HG03097 (cell line): ENCODE results near the gene NHP2.

Experiments
- ATAC-seq: cut with Tn5 transposase; IDR thresholded peaks from one replicate; pipeline ENCODE4 v1.9.1; 2021; ENCODE audit not compliant: unreplicated experiment, low FRiP score

Gene NHP2

DNA sequence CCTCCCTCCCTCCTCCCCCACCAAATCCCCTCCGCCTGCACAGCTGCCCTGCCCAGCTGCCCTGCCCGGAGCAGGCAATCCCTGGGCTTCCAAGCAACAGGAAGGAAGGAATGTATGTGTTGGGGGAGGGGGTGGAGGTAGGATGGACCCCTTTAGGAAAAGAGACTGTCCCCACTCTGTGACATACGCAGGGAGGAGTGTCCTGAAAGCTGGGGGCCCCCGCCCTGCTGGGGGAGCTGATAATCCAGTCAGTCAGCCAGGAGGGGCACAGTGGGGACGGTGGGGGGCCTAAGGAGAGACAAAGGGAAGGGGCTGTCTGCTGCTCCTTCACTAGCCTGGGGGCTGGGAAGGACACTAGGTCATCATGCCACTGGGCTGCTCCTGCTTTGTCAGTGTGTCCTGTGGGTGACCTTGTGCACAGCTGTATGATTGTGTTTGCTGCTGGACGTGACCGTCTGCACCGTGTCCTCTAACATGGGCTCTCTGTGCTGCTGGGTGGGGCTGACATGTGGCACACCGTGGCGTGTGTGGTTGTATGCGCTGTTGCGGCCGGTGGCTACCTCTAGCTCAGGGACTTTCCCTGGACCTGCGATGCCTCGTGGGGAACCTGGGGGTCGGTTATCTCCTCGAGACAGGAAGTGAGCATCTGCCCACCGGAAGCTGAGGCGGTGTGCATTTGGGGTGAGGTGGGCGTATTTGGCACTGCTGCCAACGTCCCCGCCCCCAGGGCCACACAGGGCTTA lies 37.4 kb downstream of the NHP2 start:
- ATAC-seq: peak; percentile 28

DNA sequence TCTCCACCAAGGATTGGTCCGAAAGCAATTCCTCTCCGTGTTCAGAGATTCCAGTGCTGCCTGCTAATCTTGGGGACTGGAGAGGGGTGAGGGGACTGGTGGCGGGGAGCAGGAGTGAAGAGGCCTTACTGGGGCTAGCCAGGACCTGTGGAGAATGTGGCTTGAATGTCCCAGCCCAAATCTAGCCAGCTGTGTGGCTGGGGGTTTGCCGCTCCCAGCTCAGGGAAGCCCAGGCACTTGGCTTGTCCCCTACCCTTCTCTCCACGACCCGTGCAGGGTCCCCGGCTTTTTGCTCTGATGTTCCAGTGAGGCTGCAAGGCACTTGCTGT lies 37.9 kb downstream of the NHP2 start:
- no peak for ATAC-seq

DNA sequence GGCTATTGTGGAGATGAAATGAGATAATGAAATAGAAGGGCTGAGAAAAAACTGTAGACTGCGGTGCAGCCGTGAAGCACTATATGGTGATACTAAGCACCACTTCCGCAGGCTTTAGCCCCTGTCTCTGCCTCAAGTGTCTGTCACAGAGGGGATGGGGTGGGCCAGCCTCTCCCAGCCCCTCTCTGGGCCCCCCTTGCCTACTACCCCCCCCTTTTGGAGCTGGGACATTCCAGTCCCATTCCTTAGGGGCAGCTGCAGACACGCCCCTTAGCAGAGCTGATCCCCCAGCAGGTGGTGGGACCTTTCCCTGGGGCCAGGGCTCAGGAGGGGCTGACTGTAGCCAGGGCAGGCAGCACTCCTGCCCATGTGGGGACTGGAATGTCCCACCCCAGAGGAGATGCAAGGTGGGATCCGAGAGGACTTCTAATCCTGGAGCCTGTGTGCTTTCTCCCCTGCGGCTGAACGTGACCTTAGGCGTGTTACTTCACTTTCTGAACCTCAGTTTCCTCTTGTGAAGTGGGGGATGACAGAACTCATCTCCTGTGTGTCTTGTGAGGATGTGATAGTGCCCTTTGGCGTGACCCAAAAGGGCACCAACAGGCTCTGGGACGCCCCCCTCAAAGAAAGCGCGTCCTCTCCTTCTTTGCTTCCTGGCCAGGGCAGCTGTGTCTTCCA lies 38.4 kb downstream of the NHP2 start:
- ATAC-seq: no peak

DNA sequence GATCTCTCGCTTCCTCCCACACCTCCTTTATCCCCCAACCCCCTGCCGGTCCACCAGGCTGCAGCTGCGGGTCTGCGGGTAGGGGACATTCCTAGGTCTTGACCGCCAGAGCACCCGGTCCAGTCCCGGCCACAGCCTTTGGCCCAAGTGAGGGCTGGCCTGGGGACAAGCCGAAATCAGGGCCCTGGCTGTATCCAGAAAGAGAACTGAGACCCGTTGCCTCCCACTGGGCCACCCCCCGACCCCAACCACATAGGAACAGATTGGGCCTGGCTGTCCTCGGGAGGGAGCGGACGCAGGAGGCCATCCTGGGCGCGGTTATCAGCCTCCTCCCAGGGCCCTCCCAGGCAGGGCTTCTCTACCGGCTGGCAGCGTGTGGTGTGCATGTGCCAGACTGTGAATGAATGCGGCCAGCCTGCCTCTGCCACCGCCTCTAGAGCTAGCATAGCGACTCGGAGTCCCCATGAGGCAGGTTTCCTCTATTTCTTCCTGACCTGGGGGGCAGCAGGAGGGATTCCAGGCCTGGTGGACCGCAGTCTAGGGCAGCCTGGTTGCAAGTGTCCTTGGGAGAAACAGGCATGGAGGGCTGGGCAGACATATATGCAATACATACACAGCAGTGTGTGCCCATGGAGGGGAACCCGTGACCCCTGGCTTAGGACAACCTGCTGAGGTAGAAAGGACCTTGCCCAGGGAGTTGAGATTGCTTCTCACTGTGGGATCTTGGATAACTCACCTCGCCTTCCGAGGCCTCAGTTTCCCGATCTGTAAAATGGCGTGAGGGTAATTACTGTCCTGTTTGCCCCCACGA lies 39.2 kb downstream of the NHP2 start:
- no peak for ATAC-seq

DNA sequence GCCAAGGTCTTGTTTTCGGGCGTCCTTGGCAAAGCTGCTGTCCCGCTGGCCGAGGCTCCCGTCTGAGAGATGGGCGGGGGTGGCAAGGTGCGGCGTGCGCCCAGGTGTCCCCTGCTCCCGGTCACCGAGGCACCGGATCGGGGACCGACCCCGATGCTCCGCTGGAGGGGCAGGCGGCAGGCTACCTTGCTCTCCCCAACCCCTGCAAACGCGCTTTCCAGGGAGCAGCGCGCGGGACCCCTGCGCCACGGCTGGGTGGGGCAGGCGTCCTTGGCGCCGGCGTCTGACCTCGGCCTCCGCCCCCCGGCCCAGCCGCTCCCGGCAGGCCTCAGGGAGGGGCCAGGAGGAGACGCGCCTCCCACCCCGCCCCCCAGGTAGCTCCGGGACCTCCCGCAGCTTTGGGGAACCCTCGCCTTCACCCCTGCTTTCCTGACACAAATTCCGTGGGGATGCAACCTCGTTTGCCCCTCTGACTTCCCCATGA lies 39.8 kb downstream of the NHP2 start:
- ATAC-seq: no peak

DNA sequence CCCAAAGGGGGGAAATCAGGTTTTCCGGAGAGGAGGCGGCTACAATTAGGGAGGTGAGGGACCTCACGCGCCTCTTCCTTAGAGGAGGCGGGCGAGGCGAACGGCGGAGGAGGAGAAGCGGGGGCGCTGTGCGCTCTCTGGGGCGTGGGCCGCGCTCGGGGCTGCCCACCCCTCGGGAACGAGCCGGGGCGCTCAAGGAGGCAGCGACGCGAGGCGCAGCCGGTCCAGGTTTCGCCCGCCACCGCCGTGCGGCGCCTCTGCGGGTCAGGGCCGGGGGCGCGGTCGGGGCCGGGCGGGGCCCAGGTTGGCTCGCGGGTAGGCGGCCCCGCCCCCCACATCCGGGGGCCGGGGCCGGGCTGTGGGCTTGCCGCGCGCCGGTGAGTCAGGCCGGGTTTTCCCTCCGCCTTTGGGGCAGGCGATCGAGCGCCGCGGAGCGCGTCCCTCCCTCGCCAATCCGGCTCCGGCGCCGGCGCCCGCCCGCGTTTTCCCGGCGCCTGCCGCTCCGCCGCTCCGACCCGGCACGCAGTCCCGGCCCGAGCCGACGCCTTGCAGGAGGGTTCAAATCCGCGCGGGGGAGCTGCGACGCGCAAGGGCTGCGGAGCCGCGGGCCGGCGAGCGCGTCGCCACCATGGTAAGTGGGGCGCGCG lies 40.4 kb downstream of the NHP2 start, which contains the start of gene N4BP3:
Gene N4BP3 (plus strand): TSS at position 392 of the 647 bp plus-strand sequence. CDS start 6,052 bp downstream, outside the sequence.
- ATAC-seq: peak; percentile 58

DNA sequence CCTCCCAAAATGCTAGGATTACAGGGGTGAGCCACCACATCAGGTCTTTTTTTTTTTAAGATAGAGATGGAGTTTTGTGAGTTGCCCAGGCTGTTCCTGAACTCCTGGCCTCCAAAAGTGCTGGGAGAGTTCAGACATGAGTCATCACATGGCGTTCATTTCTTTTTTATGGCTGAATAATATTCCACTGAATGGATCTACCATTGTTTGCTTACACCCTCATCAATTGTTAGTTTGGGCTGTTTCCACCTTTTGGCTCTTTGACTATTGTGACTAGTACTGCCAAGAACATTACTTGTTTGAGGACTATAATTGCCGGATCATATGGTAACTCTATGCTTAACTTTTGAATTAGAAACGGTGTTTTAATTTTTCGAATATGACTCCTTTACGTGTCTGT lies 41.1 kb downstream of the NHP2 start:
- ATAC-seq: no peak

DNA sequence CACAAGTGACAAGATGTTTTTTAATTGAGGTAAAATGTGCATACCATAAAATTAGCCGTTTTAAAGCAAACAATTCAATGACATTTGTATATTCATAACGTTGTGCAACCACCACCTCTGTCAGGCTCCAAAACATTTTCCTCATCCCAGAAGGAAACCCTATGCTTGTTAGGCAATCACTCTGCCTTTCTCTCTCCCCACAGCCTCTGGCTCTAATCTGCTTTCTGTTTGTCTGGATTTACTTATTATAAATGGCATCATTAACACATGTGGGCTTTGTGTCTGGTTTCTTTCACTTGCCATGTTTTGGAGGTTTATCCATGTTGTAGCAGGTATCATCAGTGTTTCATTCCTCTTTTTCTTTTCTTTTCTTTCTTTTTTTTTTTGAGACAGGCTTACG lies 41.8 kb downstream of the NHP2 start:
- no peak for ATAC-seq

DNA sequence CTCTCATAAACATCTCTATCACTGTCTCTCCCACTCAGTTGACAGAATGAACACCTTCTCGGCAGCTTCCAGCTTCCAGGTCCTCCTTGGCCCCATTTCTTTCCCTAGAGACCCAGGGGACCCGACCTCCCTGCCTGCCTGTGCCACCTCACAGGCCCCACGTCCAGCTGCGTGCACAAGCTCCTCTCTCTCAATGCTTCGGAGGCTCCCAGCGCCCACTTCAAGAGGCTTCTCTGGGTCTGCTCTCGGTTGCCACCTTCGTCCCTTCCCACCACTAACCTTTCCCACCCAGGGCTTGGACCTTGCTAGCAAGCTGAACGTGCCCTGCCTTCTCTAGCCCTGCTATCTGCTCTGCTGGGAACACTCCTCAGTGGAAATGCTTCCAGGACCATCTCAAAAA lies 43.2 kb downstream of the NHP2 start:
- ATAC-seq: no peak

DNA sequence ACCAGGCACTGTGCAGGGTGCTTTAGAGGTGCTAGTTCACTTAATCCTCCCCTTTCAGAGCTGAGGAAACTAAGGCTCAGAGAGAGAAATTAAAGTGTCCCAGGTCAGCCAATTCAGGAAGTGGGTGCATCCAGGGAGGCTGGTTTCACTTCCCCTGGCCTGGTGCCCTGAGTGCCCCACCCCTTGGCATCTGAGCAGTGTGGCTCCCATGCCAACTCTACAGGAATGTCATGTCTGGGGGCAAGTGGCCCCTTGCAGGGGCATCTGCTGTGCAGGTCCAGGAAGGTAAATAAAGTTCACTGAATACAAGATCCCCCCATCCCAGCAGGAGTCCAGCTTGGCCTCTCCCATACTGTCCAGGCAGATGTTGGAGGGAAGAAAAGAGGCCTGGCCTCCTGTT lies 44.7 kb downstream of the NHP2 start:
- ATAC-seq: no peak

DNA sequence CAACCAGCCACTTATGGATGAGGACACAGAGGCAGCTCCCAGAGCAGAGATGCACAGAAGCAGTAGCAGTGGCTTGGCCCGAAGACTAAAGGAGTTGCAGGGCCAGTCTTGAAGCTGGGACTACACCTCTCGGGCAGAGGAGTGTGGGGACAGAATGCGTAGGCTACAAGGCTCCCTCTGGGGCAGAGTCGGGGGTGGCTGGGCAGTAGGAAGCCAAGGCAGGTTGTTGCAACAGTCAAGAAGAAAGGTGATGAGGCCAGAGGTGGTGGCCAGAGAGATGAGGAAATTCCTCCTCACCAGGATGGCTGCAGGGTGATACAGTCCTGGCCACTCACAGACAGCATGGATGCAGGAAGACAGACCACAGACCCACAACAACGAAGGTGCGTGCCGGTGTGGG lies 45.2 kb downstream of the NHP2 start:
- no peak for ATAC-seq

DNA sequence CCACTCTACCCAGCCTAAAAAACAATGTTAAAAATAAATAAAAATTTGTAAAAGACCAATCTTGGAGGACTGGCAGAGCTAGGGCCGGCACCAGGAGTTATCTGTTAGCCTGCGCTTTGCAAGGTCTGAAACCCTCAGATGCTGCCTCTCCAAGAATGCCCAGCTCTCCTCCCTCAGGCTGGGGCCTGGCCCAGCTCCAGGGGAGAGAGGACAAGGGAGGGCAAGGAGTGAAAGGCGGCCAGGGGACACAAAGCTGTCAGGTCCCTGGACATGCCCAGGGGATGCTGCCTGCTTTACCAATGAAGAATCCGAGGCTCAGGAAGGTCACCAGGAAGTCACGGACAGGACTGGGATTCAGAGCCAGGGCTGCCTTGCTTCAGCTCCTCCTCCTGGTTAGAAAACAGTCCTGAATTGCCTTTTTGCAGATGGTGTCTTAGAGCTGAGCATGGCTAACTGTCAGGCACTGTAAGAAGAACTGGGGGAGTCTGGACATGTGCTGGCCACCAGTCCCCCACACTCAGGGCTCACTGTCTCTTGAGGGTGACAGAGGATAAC lies 45.9 kb downstream of the NHP2 start:
- ATAC-seq: no peak

DNA sequence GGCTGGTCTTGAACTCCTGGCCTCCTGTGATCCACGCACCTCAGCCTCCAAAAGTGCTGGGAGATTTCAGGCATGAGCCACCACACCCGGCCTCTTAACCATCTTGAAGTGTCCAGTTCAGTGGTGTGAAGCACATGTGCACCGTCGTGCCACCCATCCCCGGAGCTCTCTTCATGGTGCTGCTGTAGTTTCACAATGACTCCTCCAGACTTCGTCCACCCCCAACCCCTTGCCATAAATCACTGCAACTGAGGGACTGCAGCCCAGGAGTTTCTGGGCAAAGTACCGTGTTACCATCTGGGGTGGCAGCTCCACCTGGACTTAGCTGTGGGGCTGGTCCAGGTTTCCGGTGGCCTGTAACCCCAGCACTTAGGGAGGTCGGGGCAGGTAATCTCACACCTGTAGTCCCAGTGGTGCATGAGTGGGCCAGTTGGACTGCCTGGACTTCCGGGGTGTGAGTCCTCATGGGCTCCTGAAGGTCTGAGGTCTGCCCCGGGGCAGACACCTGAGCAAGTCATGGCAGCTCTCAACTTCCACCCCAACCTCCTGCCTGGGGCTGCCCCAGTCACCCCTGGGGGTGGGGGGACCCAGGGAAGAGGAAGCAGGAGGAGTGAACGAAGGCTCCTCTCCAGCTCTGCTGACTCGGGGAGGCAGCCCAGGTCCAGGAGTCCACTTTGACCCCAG lies 47.0 kb downstream of the NHP2 start:
- no peak for ATAC-seq

DNA sequence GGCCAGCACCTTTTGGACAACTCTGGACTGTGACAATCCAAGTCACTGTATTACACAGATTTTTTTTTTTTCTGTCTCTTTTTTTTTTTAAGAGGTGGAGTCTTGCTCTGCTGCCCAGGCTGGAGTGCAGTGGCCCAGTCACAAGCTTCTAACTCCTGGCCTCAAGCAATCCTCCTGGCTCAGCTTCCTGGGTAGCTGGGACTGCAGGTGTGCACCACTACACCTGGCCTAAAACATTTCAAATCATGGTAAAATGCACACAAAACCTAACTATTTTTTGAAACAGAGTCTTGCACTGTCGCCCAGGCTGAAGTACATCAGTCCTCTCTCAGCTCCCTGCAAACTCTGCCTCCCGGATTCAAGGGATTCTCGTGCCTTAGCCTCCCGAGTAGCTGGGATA lies 47.6 kb downstream of the NHP2 start:
- ATAC-seq: no peak

DNA sequence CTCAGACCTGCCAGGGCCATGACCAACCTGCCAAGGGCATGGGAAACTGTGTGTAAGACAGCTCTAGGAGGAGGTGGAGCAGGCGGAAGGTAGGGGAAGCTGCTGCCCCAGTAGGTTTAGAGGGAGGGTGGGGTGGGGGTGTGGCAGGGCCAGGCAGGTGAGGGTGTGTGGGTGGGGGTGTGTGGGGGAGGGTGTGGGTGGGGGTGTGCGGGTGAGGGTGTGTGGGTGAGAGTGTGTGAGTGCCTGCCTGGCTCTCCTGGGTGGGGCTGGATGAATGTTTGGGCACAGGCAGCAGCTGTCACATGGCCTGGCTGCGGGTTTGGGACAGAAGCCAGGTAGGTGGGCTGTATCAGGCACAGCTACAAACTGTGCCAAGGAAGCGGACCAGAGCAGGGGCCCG lies 49.2 kb downstream of the NHP2 start:
- ATAC-seq: no peak

DNA sequence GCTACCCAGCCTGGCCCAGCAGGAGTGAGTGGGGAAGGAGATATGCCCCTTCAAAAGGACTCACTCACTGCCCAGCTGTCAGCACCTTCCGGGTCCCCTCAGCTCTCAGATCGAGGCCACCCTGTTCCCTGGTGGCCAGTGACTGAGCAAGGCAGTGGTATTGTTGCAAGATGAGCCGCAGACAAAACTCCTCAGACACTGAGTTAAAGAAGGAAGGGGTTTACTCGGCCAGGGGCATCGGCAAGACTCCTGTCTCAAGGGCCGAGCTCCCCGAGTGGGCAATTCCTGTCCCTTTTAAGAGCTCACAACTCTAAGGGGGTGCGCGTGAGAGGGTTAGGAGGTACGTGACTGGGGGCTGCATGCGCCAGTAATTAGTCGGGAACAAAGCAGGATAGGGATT lies 50.1 kb downstream of the NHP2 start:
- no peak for ATAC-seq
